ENCODE measurements around the gene GP1BB. TPM values are rescaled to one million over a fixed set of nuclear protein-coding genes. Genes with fewer than 3 reads are reported as not detected.

GP1BB gene
- total and polyA plus RNA-seq, 2 experiments from 2014 or later = 4.9 to 10.2 TPM

DNA sequence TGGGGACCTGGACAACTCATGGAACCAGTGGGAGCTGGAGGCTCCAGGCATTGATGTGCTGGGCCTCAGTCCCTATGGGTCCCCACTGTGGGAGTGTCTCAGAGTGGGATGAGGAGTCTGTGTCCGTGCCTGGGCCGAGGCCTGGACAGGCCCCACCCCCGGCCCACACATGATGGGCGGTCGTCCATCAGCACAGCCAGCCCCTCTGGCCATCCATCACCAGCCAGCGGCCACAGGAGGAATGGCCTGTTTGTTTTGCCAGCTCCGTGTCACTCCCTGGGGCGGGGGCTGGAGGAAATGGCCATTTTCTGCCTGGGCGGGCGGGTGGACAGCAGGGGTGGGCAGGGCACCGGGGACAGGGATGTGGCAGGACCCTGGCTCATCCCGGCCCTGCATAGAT is 24.2 kb downstream of the GP1BB start:
- Histone ChIP-seq H3K9me2 (ENCODE audit: insufficient read depth) (no peaks in the 10 kb centered on the region), H3K9me3 (ENCODE audit: low read depth) (no peaks in the 10 kb centered on the region), H3K27ac (no peak overlapping the region), H3K27me3 (replicated peaks; ENCODE audit: insufficient read depth) (no peaks in the 10 kb centered on the region; the same call in 1 of the 2 replicates), H3K9ac (no peak overlapping the region), H2AFZ (no peak overlapping the region), H4K20me1 (ENCODE audit: insufficient read depth) (no peaks in the 10 kb centered on the region), H3F3A (ENCODE audit: insufficient read depth) (no peaks in the 10 kb centered on the region), H3K4me3 (no peak overlapping the region), H3K4me2 (ENCODE audit: unreplicated experiment) (no peak overlapping the region), H3K79me2 (ENCODE audit: insufficient read depth) (no peaks in the 10 kb centered on the region), H3K4me1 (ENCODE audit: insufficient read depth) (no peaks in the 10 kb centered on the region), H3K36me3 (ENCODE audit: low read depth) (no peaks in the 10 kb centered on the region)
- in situ Hi-C loops (cut with MboI) = no loop called here
- WGBS, 2 experiments (ENCODE audit: low coverage in 1 of 2, low lambda C conversion rate in 2 of 2, missing lambda C conversion rate in 2 of 2) = 54 to 58% methylated on average over 10 to 12 of the region's 12 CpGs
- no peak for DNase-seq
- TF ChIP-seq EZH2 (IDR thresholded peaks at IDR 0.05; ENCODE audit: insufficient read depth, poor library complexity, severe bottlenecking) (no peak), EZH2phosphoT487 (IDR thresholded peaks at IDR 0.05; ENCODE audit: insufficient read depth, low read depth) (no peak)

DNA sequence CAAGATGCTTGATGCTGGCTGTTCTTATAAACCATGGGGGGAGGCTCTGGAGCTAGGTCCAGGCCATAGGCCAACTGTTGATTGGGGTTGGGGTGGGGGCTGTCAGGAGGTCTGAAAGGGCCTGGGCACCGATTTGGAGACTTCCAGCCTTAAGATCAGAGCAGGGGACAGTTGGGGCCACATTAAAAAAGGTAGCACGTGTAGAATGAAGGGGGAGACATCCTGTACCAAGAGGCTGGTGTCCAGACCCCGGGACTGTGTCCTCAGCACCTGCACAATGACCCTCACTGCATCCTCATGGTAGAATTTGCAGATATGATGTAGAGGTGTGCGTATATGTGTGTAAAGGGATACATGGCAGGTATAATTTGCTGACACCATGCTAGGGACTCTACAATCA is 24.8 kb downstream of the GP1BB start:
- TF ChIP-seq EZH2phosphoT487 (IDR thresholded peaks at IDR 0.05; ENCODE audit: insufficient read depth, low read depth) (no peak), EZH2 (IDR thresholded peaks at IDR 0.05; ENCODE audit: insufficient read depth, poor library complexity, severe bottlenecking) (no peak)
- WGBS, 2 experiments (ENCODE audit: low coverage in 1 of 2, low lambda C conversion rate in 2 of 2, missing lambda C conversion rate in 2 of 2) = 68 to 76% methylated on average over 4 of the region's 4 CpGs
- no peaks in the 10 kb centered on the region for H3K9me2 ChIP-seq (ENCODE audit: insufficient read depth)
- no peaks in the 10 kb centered on the region for H4K20me1 ChIP-seq (ENCODE audit: insufficient read depth)
- H3K9me3 ChIP-seq (ENCODE audit: low read depth) = no peaks in the 10 kb centered on the region
- H3F3A ChIP-seq (ENCODE audit: insufficient read depth) = no peaks in the 10 kb centered on the region
- no peaks in the 10 kb centered on the region for H3K79me2 ChIP-seq (ENCODE audit: insufficient read depth)
- no peaks in the 10 kb centered on the region for H3K4me1 ChIP-seq (ENCODE audit: insufficient read depth)
- no peak overlapping the region for H3K27ac ChIP-seq
- in situ Hi-C loops (cut with MboI) = no loop called here
- no peak overlapping the region for H2AFZ ChIP-seq
- no peak overlapping the region for H3K4me3 ChIP-seq
- H3K9ac ChIP-seq = no peak overlapping the region
- H3K36me3 ChIP-seq (ENCODE audit: low read depth) = no peaks in the 10 kb centered on the region
- no peaks in the 10 kb centered on the region; the same call in 1 of the 2 replicates for H3K27me3 ChIP-seq (replicated peaks; ENCODE audit: insufficient read depth)
- DNase-seq = no peak
- no peak overlapping the region for H3K4me2 ChIP-seq (ENCODE audit: unreplicated experiment)

- Histone ChIP-seq H4K20me1 (ENCODE audit: insufficient read depth) (no peaks in the 10 kb centered on the region), H3K4me3 (no peak overlapping the region), H3K4me2 (ENCODE audit: unreplicated experiment) (no peak overlapping the region), H3K79me2 (ENCODE audit: insufficient read depth) (no peaks in the 10 kb centered on the region), H2AFZ (no peak overlapping the region), H3F3A (ENCODE audit: insufficient read depth) (no peaks in the 10 kb centered on the region), H3K27me3 (replicated peaks; ENCODE audit: insufficient read depth) (peaks cover 3% of the 10 kb centered on the region; the same call in 1 of the 2 replicates), H3K9ac (no peak overlapping the region), H3K9me2 (ENCODE audit: insufficient read depth) (no peaks in the 10 kb centered on the region), H3K9me3 (ENCODE audit: low read depth) (no peaks in the 10 kb centered on the region), H3K27ac (no peak overlapping the region), H3K36me3 (ENCODE audit: low read depth) (no peaks in the 10 kb centered on the region), H3K4me1 (ENCODE audit: insufficient read depth) (no peaks in the 10 kb centered on the region)
- TF ChIP-seq EZH2 (IDR thresholded peaks at IDR 0.05; ENCODE audit: insufficient read depth, poor library complexity, severe bottlenecking) = no peak
- TF ChIP-seq EZH2phosphoT487 (IDR thresholded peaks at IDR 0.05; ENCODE audit: insufficient read depth, low read depth) = no peak
- no peak for DNase-seq
- WGBS, 2 experiments (ENCODE audit: low coverage in 1 of 2, low lambda C conversion rate in 2 of 2, missing lambda C conversion rate in 2 of 2) = 69 to 72% methylated on average over 15 of the region's 15 CpGs
- in situ Hi-C loops (cut with MboI) = no loop called here
Measured at GRCh38 chr22:19748991-19749664, 25.8 kb downstream of the GP1BB start.

DNA sequence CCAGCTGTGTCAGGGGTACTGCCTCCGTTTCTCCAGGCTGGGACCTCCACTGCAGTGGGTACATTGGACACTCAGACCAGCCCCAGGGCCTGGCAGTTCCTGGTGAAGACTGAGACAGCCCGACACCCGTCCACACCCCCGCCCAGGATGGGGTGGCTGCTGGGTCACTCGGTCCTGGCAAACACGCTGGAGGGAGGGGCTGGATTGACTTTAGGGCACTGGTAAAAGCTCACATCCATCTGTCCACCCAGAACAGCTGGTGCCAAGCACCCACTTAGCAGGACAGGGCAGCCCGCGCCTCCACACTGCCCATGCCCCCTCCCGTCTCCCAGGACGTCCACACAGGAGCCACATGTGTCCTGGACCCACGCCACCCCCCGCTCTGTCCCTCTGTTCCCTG is 26.5 kb downstream of the GP1BB start:
- peaks cover 9% of the 10 kb centered on the region; the same call in 1 of the 2 replicates for H3K27me3 ChIP-seq (replicated peaks; ENCODE audit: insufficient read depth)
- DNase-seq = no peak
- H3K9me3 ChIP-seq (ENCODE audit: low read depth) = no peaks in the 10 kb centered on the region
- H2AFZ ChIP-seq = no peak overlapping the region
- H3K4me2 ChIP-seq (ENCODE audit: unreplicated experiment) = no peak overlapping the region
- no peak overlapping the region for H3K4me3 ChIP-seq
- no peaks in the 10 kb centered on the region for H3K9me2 ChIP-seq (ENCODE audit: insufficient read depth)
- H3K27ac ChIP-seq = no peak overlapping the region
- 0 out of 2 replicates have a peak, but pooled peaks cover under 1% of the 10 kb centered on the region for H3K4me1 ChIP-seq (ENCODE audit: insufficient read depth)
- no peak for TF ChIP-seq EZH2 (IDR thresholded peaks at IDR 0.05; ENCODE audit: insufficient read depth, poor library complexity, severe bottlenecking)
- TF ChIP-seq EZH2phosphoT487 (IDR thresholded peaks at IDR 0.05; ENCODE audit: insufficient read depth, low read depth) = no peak
- no peaks in the 10 kb centered on the region for H3K79me2 ChIP-seq (ENCODE audit: insufficient read depth)
- no peaks in the 10 kb centered on the region for H3F3A ChIP-seq (ENCODE audit: insufficient read depth)
- 69% methylated on average over 11 of the region's 12 CpGs for WGBS, 2 experiments (ENCODE audit: low coverage in 1 of 2, low lambda C conversion rate in 2 of 2, missing lambda C conversion rate in 2 of 2)
- H4K20me1 ChIP-seq (ENCODE audit: insufficient read depth) = no peaks in the 10 kb centered on the region
- H3K9ac ChIP-seq = no peak overlapping the region
- no peaks in the 10 kb centered on the region for H3K36me3 ChIP-seq (ENCODE audit: low read depth)
- in situ Hi-C loops (cut with MboI) = no loop called here
